Kidney epithelial cell (primary cell): ENCODE results near the gene FANCE. TPM values are rescaled to one million over a fixed set of nuclear protein-coding genes. Genes with fewer than 3 reads are reported as not detected.

ENCODE experiments used
- DNase-seq: peaks from one replicate; pipeline ENCODE4 v3.0.0-alpha.2; 2010; ENCODE audit warnings: low read depth
- H3K27me3 ChIP-seq: 2 replicates; pipeline ENCODE4 v1.6.0; 2011; ENCODE audit warnings: low read length; ENCODE audit not compliant: control insufficient read depth, insufficient read depth
- H3K36me3 ChIP-seq: 2 replicates; pipeline ENCODE4 v1.5.1; 2011; ENCODE audit warnings: low read length; ENCODE audit not compliant: control insufficient read depth, insufficient read depth
- H3K4me3 ChIP-seq: 2 replicates; pipeline ENCODE4 v1.5.1; 2011; ENCODE audit warnings: low read depth, mild to moderate bottlenecking, control low read depth, low read length
- CTCF ChIP-seq: IDR thresholded peaks from 2 replicates; pipeline ENCODE4 v1.5.1; 2011; ENCODE audit warnings: mild to moderate bottlenecking, moderate library complexity, low read length, control low read depth, inconsistent platforms; ENCODE audit not compliant: insufficient read depth, poor library complexity, severe bottlenecking
- total RNA-seq: library from RNA; depleted of rRNA; stranded (reverse); fragments of >200 nt; gene quantifications from 2 replicates; pipeline ENCODE4 v1.2.3, GENCODE V29; 2015

Gene FANCE
- total RNA-seq, 1 donor from 2014 or later: 5.8 TPM

GRCh38 chr6:35473075-35473849, 21.1 kb downstream of the FANCE start:
- TF ChIP-seq CTCF: no peak
- peaks cover 4% of the 10 kb centered on the region for H3K36me3 ChIP-seq
- DNase-seq: no peak

GRCh38 chr6:35473850-35474130, 21.7 kb downstream of the FANCE start:
- no peak for TF ChIP-seq CTCF
- peaks cover 4% of the 10 kb centered on the region for H3K36me3 ChIP-seq
- H3K4me3 ChIP-seq: no peak overlapping the region
- DNase-seq: no peak
- no peaks in the 10 kb centered on the region for H3K27me3 ChIP-seq

More at GRCh38 chr6:35473075-35473849, 21.1 kb downstream of the FANCE start:
- no peaks in the 10 kb centered on the region for H3K27me3 ChIP-seq
- H3K4me3 ChIP-seq: no peak overlapping the region

DNA sequence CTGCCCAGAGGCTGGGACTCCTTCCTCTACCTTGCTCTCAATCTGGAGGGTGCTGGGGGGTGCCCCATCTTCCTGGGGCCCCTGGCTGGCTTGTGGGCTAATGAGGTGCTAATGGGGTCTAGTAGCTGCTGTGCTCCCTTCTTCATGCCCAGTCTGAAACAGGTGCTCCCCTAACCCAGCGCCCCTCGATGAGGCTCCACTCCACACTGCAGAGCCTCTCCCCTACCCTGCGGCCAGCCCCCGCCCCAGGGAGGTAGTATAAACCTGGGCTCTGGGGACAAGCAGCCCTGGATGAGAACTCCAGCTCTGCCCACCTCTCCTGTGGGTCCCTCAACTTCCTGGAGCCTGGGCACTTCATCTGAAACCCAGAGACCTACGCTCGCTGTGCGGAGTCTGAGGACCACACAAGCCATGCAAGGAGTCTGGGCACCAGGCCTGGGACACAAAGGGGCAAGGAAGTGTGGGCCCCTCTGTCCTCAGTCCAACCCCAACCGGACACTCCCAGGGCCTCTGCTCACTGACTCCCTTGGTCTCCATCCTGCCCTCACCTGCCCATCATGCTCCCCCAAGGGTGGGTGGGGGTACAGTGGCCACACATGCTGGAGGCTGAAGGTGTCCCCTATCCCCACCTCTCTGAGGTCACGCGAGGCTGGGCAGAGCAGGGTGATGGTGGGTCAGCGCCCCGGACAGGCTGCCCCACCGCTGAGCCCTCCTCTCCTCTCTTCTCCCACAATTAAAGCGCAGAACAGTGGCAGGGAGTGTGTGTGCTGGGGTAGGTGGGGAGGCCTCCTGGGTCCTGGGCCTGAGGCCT, 22.2 kb downstream of the FANCE start:
- no peak for DNase-seq
- no peaks in the 10 kb centered on the region for H3K27me3 ChIP-seq
- peaks cover 3% of the 10 kb centered on the region for H3K36me3 ChIP-seq
- no peak overlapping the region for H3K4me3 ChIP-seq
- TF ChIP-seq CTCF: no peak

- no peaks in the 10 kb centered on the region for H3K27me3 ChIP-seq
- H3K36me3 ChIP-seq: peaks cover 1% of the 10 kb centered on the region
- no peak for TF ChIP-seq CTCF
- no peak for DNase-seq
- H3K4me3 ChIP-seq: no peak overlapping the region
Observed at GRCh38 chr6:35474942-35475570, 22.9 kb downstream of the FANCE start.

DNA sequence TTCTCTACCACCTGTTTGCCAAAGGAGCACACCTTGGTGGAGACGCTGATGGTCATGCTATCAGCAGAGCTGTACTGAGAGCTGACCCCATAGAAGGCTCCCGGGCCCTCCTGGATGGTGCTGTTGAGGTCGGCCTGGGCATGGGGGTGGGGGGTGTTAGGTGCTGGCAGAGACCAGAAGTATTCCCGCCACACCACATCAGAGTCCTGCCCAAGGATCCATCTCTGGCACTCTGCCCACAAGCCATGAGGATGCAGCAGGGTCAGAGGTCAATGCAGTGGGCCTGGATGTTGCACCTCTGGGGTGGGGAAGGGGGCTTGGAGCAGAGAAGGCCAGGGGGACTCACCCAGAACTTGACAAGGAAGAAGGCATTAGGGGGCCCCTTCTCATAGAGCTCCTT, 23.4 kb downstream of the FANCE start:
- TF ChIP-seq CTCF: no peak
- Histone ChIP-seq H3K4me3 (no peak overlapping the region), H3K36me3 (peaks cover 1% of the 10 kb centered on the region)

More for the DNA sequence above, 23.4 kb downstream of the FANCE start:
- DNase-seq: no peak
- H3K27me3 ChIP-seq: no peaks in the 10 kb centered on the region
